ENCODE results near the gene NHLH1.

GRCh38 chr1:160340866-160341265, 26.0 kb upstream of the NHLH1 start:
- no peak for TF ChIP-seq CTCF (IDR thresholded peaks at IDR 0.05; ENCODE audit: insufficient read depth, low read length, poor library complexity, severe bottlenecking)
- no peak for TF ChIP-seq EZH2phosphoT487 (conservative IDR thresholded peaks at IDR 0.05; ENCODE audit: low read length)

All from SU-DHL-6 (cell line).